HG03439 (cell line): ENCODE data around the gene FAM53B.

Experiments
- ATAC-seq: cut with Tn5 transposase; IDR thresholded peaks from one replicate; pipeline ENCODE4 v1.9.1; 2021; ENCODE audit warnings: mild to moderate bottlenecking, moderate library complexity; ENCODE audit not compliant: unreplicated experiment

FAM53B gene

GRCh38 chr10:124698545-124699469, 45.4 kb downstream of the FAM53B start:
- ATAC-seq = no peak

- ATAC-seq = no peak
Observed at GRCh38 chr10:124697837-124698544, 46.2 kb downstream of the FAM53B start.

- ATAC-seq = no peak
Observed at GRCh38 chr10:124697443-124697836, 46.7 kb downstream of the FAM53B start.

- ATAC-seq = peak; percentile 51
Observed at GRCh38 chr10:124696446-124697392, 47.5 kb downstream of the FAM53B start.

- no peak for ATAC-seq
Observed at GRCh38 chr10:124695259-124695658, 48.9 kb downstream of the FAM53B start.

GRCh38 chr10:124694481-124695220, 49.5 kb downstream of the FAM53B start:
- ATAC-seq = no peak

- no peak for ATAC-seq
Observed at GRCh38 chr10:124693801-124694416, 50.3 kb downstream of the FAM53B start.

- ATAC-seq = no peak
Observed at GRCh38 chr10:124693396-124693795, 50.8 kb downstream of the FAM53B start.

- no peak for ATAC-seq
Observed at GRCh38 chr10:124692100-124692446, 52.1 kb downstream of the FAM53B start.

- ATAC-seq = no peak
Observed at GRCh38 chr10:124691421-124692099, 52.6 kb downstream of the FAM53B start.

- ATAC-seq = no peak
Observed at GRCh38 chr10:124691002-124691401, 53.2 kb downstream of the FAM53B start.

- ATAC-seq = no peak
Observed at GRCh38 chr10:124689911-124690498, 54.2 kb downstream of the FAM53B start.

GRCh38 chr10:124688889-124689670, 55.1 kb downstream of the FAM53B start:
- ATAC-seq = peak; percentile 88

- peak; percentile 16 for ATAC-seq
Observed at GRCh38 chr10:124688386-124688785, 55.8 kb downstream of the FAM53B start.

- ATAC-seq = no peak
Observed at GRCh38 chr10:124686707-124687376, 57.3 kb downstream of the FAM53B start.

GRCh38 chr10:124685261-124685660, 58.9 kb downstream of the FAM53B start:
- ATAC-seq = no peak

- no peak for ATAC-seq
Observed at GRCh38 chr10:124683814-124684213, 60.4 kb downstream of the FAM53B start.
